HEK293 (cell line): ENCODE results near the gene HNRNPH1.

Experiments
- FEZF1 ChIP-seq: fragments of 450-650 bp; formaldehyde crosslinking; IDR thresholded peaks from 2 replicates; pipeline ENCODE4 v1.5.1; 2016; ENCODE audit warnings: missing biosample characterization, missing genetic modification characterization
- GLI2 ChIP-seq: fragments of 450-650 bp; formaldehyde crosslinking; IDR thresholded peaks from 2 replicates; pipeline ENCODE4; 2017; ENCODE audit warnings: missing biosample characterization, missing genetic modification characterization, low read depth, borderline replicate concordance
- GLIS1 ChIP-seq: fragments of 450-650 bp; formaldehyde crosslinking; IDR thresholded peaks from 2 replicates; pipeline ENCODE4 v1.5.1; 2016; ENCODE audit warnings: missing biosample characterization, missing genetic modification characterization
- GLIS2 ChIP-seq: fragments of 450-650 bp; formaldehyde crosslinking; IDR thresholded peaks from 2 replicates; pipeline ENCODE4 v1.5.1; 2016; ENCODE audit warnings: missing biosample characterization, missing genetic modification characterization
- KLF9 ChIP-seq: fragments of 450-650 bp; formaldehyde crosslinking; IDR thresholded peaks from 2 replicates; pipeline ENCODE4 v1.5.1; 2016; ENCODE audit warnings: missing biosample characterization, missing genetic modification characterization, low read depth
- SCRT2 ChIP-seq: fragments of 450-650 bp; formaldehyde crosslinking; IDR thresholded peaks from 2 replicates; pipeline ENCODE4 v1.5.1; 2016; ENCODE audit warnings: missing biosample characterization, missing genetic modification characterization
- ZNF2 ChIP-seq: fragments of 450-650 bp; formaldehyde crosslinking; IDR thresholded peaks from 2 replicates; pipeline ENCODE4 v1.5.1; 2016; ENCODE audit warnings: missing biosample characterization, missing genetic modification characterization
- ZNF366 ChIP-seq: fragments of 450-650 bp; formaldehyde crosslinking; conservative IDR thresholded peaks from 2 replicates; pipeline ENCODE4 v1.5.1; 2016; ENCODE audit warnings: missing biosample characterization, missing genetic modification characterization
- ZNF610 ChIP-seq: fragments of 450-650 bp; formaldehyde crosslinking; IDR thresholded peaks from 2 replicates; pipeline ENCODE4 v1.5.1; 2016; ENCODE audit warnings: missing biosample characterization, missing genetic modification characterization, borderline replicate concordance
- ZNF645 ChIP-seq: fragments of 450-650 bp; formaldehyde crosslinking; IDR thresholded peaks from 2 replicates; pipeline ENCODE4; 2016; ENCODE audit warnings: missing biosample characterization, missing genetic modification characterization
- ZNF692 ChIP-seq: fragments of 450-650 bp; formaldehyde crosslinking; IDR thresholded peaks from 2 replicates; pipeline ENCODE4 v1.5.1; 2016; ENCODE audit warnings: missing biosample characterization, missing genetic modification characterization
- ZNF843 ChIP-seq: fragments of 450-650 bp; formaldehyde crosslinking; IDR thresholded peaks from 2 replicates; pipeline ENCODE4 v1.5.1; 2016; ENCODE audit warnings: missing biosample characterization, missing genetic modification characterization
- ZSCAN30 ChIP-seq: fragments of 450-650 bp; IDR thresholded peaks from 2 replicates; pipeline ENCODE4 v1.5.1; 2018; ENCODE audit warnings: missing biosample characterization, mild to moderate bottlenecking, missing genetic modification characterization, moderate library complexity
- TF ChIP-seq, protein P1 (sequence below): fragments of 450-650 bp; formaldehyde crosslinking; IDR thresholded peaks from 2 replicates; pipeline ENCODE4 v1.5.1; 2016; ENCODE audit warnings: missing biosample characterization, missing genetic modification characterization, borderline replicate concordance
- TF ChIP-seq, protein P2 (sequence below): fragments of 450-650 bp; formaldehyde crosslinking; IDR thresholded peaks from 2 replicates; pipeline ENCODE4 v1.5.1; 2016; ENCODE audit warnings: missing biosample characterization, missing genetic modification characterization, low read depth
- TF ChIP-seq, protein P3 (sequence below): fragments of 450-650 bp; formaldehyde crosslinking; IDR thresholded peaks from 2 replicates; pipeline ENCODE4 v1.5.1; 2016; ENCODE audit warnings: missing biosample characterization, missing genetic modification characterization
- TF ChIP-seq, protein P4 (sequence below): fragments of 450-650 bp; formaldehyde crosslinking; IDR thresholded peaks from 2 replicates; pipeline ENCODE4 v1.5.1; 2016; ENCODE audit warnings: missing biosample characterization, missing genetic modification characterization, low read depth
- TF ChIP-seq, protein P5 (sequence below): fragments of 450-650 bp; IDR thresholded peaks from 2 replicates; pipeline ENCODE4 v1.5.1; 2018; ENCODE audit warnings: missing biosample characterization, mild to moderate bottlenecking, missing genetic modification characterization

The HNRNPH1 gene

GRCh38 chr5:179623003-179623905 lies at the start of gene HNRNPH1 (continued):
- peak; percentile 68; the same call in 1 of the 2 replicates for TF ChIP-seq KLF9 (tag by site-specific recombination)
- TF ChIP-seq ZNF2 (tag by site-specific recombination), result peak; percentile 90
- TF ChIP-seq SCRT2 (tag by site-specific recombination), result peak; percentile 85
- TF ChIP-seq, protein P1, sequence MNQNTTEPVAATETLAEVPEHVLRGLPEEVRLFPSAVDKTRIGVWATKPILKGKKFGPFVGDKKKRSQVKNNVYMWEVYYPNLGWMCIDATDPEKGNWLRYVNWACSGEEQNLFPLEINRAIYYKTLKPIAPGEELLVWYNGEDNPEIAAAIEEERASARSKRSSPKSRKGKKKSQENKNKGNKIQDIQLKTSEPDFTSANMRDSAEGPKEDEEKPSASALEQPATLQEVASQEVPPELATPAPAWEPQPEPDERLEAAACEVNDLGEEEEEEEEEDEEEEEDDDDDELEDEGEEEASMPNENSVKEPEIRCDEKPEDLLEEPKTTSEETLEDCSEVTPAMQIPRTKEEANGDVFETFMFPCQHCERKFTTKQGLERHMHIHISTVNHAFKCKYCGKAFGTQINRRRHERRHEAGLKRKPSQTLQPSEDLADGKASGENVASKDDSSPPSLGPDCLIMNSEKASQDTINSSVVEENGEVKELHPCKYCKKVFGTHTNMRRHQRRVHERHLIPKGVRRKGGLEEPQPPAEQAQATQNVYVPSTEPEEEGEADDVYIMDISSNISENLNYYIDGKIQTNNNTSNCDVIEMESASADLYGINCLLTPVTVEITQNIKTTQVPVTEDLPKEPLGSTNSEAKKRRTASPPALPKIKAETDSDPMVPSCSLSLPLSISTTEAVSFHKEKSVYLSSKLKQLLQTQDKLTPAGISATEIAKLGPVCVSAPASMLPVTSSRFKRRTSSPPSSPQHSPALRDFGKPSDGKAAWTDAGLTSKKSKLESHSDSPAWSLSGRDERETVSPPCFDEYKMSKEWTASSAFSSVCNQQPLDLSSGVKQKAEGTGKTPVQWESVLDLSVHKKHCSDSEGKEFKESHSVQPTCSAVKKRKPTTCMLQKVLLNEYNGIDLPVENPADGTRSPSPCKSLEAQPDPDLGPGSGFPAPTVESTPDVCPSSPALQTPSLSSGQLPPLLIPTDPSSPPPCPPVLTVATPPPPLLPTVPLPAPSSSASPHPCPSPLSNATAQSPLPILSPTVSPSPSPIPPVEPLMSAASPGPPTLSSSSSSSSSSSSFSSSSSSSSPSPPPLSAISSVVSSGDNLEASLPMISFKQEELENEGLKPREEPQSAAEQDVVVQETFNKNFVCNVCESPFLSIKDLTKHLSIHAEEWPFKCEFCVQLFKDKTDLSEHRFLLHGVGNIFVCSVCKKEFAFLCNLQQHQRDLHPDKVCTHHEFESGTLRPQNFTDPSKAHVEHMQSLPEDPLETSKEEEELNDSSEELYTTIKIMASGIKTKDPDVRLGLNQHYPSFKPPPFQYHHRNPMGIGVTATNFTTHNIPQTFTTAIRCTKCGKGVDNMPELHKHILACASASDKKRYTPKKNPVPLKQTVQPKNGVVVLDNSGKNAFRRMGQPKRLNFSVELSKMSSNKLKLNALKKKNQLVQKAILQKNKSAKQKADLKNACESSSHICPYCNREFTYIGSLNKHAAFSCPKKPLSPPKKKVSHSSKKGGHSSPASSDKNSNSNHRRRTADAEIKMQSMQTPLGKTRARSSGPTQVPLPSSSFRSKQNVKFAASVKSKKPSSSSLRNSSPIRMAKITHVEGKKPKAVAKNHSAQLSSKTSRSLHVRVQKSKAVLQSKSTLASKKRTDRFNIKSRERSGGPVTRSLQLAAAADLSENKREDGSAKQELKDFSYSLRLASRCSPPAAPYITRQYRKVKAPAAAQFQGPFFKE (tag by site-specific recombination), result peak; percentile 94
- TF ChIP-seq, protein P2, sequence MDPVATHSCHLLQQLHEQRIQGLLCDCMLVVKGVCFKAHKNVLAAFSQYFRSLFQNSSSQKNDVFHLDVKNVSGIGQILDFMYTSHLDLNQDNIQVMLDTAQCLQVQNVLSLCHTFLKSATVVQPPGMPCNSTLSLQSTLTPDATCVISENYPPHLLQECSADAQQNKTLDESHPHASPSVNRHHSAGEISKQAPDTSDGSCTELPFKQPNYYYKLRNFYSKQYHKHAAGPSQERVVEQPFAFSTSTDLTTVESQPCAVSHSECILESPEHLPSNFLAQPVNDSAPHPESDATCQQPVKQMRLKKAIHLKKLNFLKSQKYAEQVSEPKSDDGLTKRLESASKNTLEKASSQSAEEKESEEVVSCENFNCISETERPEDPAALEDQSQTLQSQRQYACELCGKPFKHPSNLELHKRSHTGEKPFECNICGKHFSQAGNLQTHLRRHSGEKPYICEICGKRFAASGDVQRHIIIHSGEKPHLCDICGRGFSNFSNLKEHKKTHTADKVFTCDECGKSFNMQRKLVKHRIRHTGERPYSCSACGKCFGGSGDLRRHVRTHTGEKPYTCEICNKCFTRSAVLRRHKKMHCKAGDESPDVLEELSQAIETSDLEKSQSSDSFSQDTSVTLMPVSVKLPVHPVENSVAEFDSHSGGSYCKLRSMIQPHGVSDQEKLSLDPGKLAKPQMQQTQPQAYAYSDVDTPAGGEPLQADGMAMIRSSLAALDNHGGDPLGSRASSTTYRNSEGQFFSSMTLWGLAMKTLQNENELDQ (tag by site-specific recombination), result no peak
- peak; percentile 90 for TF ChIP-seq FEZF1
- peak; percentile 48 for TF ChIP-seq ZNF692
- TF ChIP-seq, protein P3, sequence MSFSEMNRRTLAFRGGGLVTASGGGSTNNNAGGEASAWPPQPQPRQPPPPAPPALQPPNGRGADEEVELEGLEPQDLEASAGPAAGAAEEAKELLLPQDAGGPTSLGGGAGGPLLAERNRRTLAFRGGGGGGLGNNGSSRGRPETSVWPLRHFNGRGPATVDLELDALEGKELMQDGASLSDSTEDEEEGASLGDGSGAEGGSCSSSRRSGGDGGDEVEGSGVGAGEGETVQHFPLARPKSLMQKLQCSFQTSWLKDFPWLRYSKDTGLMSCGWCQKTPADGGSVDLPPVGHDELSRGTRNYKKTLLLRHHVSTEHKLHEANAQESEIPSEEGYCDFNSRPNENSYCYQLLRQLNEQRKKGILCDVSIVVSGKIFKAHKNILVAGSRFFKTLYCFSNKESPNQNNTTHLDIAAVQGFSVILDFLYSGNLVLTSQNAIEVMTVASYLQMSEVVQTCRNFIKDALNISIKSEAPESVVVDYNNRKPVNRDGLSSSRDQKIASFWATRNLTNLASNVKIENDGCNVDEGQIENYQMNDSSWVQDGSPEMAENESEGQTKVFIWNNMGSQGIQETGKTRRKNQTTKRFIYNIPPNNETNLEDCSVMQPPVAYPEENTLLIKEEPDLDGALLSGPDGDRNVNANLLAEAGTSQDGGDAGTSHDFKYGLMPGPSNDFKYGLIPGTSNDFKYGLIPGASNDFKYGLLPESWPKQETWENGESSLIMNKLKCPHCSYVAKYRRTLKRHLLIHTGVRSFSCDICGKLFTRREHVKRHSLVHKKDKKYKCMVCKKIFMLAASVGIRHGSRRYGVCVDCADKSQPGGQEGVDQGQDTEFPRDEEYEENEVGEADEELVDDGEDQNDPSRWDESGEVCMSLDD (tag by site-specific recombination), result peak; percentile 82
- peak; percentile 77; the same call in 1 of the 2 replicates for TF ChIP-seq ZNF645 (tag by site-specific recombination)
- peak; percentile 61 for TF ChIP-seq ZNF843
- TF ChIP-seq GLIS1 (tag by site-specific recombination), result peak; percentile 23
- TF ChIP-seq ZNF610, result peak; percentile 49; the same call in 1 of the 2 replicates
- TF ChIP-seq GLI2 (tag by site-specific recombination), result no peak
- TF ChIP-seq, protein P4, sequence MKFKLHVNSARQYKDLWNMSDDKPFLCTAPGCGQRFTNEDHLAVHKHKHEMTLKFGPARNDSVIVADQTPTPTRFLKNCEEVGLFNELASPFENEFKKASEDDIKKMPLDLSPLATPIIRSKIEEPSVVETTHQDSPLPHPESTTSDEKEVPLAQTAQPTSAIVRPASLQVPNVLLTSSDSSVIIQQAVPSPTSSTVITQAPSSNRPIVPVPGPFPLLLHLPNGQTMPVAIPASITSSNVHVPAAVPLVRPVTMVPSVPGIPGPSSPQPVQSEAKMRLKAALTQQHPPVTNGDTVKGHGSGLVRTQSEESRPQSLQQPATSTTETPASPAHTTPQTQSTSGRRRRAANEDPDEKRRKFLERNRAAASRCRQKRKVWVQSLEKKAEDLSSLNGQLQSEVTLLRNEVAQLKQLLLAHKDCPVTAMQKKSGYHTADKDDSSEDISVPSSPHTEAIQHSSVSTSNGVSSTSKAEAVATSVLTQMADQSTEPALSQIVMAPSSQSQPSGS (tag by site-specific recombination), result peak; percentile 25; the same call in 1 of the 2 replicates
- TF ChIP-seq, protein P5, sequence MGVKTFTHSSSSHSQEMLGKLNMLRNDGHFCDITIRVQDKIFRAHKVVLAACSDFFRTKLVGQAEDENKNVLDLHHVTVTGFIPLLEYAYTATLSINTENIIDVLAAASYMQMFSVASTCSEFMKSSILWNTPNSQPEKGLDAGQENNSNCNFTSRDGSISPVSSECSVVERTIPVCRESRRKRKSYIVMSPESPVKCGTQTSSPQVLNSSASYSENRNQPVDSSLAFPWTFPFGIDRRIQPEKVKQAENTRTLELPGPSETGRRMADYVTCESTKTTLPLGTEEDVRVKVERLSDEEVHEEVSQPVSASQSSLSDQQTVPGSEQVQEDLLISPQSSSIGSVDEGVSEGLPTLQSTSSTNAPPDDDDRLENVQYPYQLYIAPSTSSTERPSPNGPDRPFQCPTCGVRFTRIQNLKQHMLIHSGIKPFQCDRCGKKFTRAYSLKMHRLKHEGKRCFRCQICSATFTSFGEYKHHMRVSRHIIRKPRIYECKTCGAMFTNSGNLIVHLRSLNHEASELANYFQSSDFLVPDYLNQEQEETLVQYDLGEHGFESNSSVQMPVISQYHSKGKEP (tag by site-specific recombination), result no peak
- peak; percentile 56 for TF ChIP-seq GLIS2 (tag by site-specific recombination)
- TF ChIP-seq ZSCAN30 (tag by site-specific recombination), result peak; percentile 88
- TF ChIP-seq ZNF366, result no peak
